ENCODE results near the gene SLC27A6. TPM values are rescaled to one million over a fixed set of nuclear protein-coding genes. Genes with fewer than 3 reads are reported as not detected.

Gene SLC27A6
- total RNA-seq, 2 donors from 2014 or later, result not detected

GRCh38 chr5:129078247-129078646 is 113.0 kb downstream of the SLC27A6 start:
- Mint-ChIP-seq H3K9me3 (no peaks in the 10 kb centered on the region), H3K27ac (no peak overlapping the region), H3K36me3 (no peaks in the 10 kb centered on the region)
- ATAC-seq (no peak), DNase-seq (ENCODE audit: low spot score in 2 of 2) (no peak)

GRCh38 chr5:129078660-129079059 is 113.4 kb downstream of the SLC27A6 start:
- no peak for ATAC-seq
- no peaks in the 10 kb centered on the region for H3K36me3 Mint-ChIP-seq
- H3K27ac Mint-ChIP-seq, result no peak overlapping the region

GRCh38 chr5:129079496-129079895 is 114.2 kb downstream of the SLC27A6 start:
- DNase-seq (ENCODE audit: low spot score in 2 of 2), result no peak
- no peak for ATAC-seq
- Mint-ChIP-seq H3K36me3 (no peaks in the 10 kb centered on the region), H3K9me3 (no peaks in the 10 kb centered on the region), H3K27ac (no peak overlapping the region)

More at GRCh38 chr5:129078660-129079059, 113.4 kb downstream of the SLC27A6 start:
- H3K9me3 Mint-ChIP-seq, result no peaks in the 10 kb centered on the region
- DNase-seq (ENCODE audit: low spot score in 2 of 2), result no peak

DNA sequence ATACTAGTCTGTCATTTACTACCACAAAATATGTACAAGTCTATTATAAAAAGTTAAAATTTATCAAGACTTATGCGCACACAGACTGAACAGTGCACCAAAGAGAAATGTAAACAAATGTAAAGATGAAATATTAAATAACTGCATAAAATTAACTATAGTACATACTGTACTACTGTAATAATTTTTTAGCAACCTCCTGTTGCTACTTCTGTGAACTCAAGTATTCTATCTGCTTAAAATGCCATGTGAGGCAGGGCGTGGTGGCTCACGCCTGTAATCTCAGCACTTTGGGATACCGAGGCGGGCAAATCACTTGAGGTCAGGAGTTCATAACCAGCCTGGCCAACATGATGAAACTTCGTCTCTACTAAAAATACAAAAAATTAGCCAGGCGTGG is 115.5 kb downstream of the SLC27A6 start:
- Mint-ChIP-seq H3K9me3 (no peaks in the 10 kb centered on the region), H3K36me3 (no peaks in the 10 kb centered on the region), H3K27ac (no peak overlapping the region)
- no peak for ATAC-seq
- DNase-seq (ENCODE audit: low spot score in 2 of 2), result no peak

- no peak for DNase-seq (ENCODE audit: low spot score in 2 of 2)
- H3K27ac Mint-ChIP-seq, result no peak overlapping the region
- no peaks in the 10 kb centered on the region for H3K36me3 Mint-ChIP-seq
- no peak for ATAC-seq
- no peaks in the 10 kb centered on the region for H3K9me3 Mint-ChIP-seq
These were observed 117.2 kb downstream of the SLC27A6 start for GRCh38 chr5:129082225-129083136.

Other genes starting within 250 kb of the SLC27A6 start
- gene ISOC1, start 129.3 kb downstream of the SLC27A6 start, total RNA-seq, result 10 to 100 TPM; 18.5 to 24.0 TPM

Measured in activated naive CD4-positive, alpha-beta T cell treated with anti-CD3 and anti-CD28 coated beads, Interleukin-2, amount 50 U/mL, for 72 hours (primary cell).